GM12874 (cell line): ENCODE data around the gene PLSCR3.

ENCODE experiments used
- CTCF ChIP-seq: IDR thresholded peaks from 2 replicates; pipeline ENCODE4 v1.5.1; 2011; ENCODE audit warnings: low read depth, mild to moderate bottlenecking, control low read depth, low read length, moderate library complexity; ENCODE audit not compliant: insufficient read depth

PLSCR3 gene

GRCh38 chr17:7415784-7416183 is 21.5 kb upstream of the PLSCR3 start:
- TF ChIP-seq CTCF: no peak

GRCh38 chr17:7414837-7415236 is 20.5 kb upstream of the PLSCR3 start:
- no peak for TF ChIP-seq CTCF

GRCh38 chr17:7413346-7413985 is 19.1 kb upstream of the PLSCR3 start:
- TF ChIP-seq CTCF: no peak

- no peak for TF ChIP-seq CTCF
These were observed 17.1 kb upstream of the PLSCR3 start for GRCh38 chr17:7411427-7411750.

- no peak for TF ChIP-seq CTCF
These were observed 16.5 kb upstream of the PLSCR3 start for GRCh38 chr17:7410634-7411426.

GRCh38 chr17:7409716-7410115 is 15.4 kb upstream of the PLSCR3 start:
- TF ChIP-seq CTCF: no peak

- TF ChIP-seq CTCF: no peak
These were observed 14.5 kb upstream of the PLSCR3 start for GRCh38 chr17:7408863-7409262.
